ENCODE measurements around the gene SCAF4. TPM values are rescaled to one million over a fixed set of nuclear protein-coding genes. Genes with fewer than 3 reads are reported as not detected.

Gene SCAF4
- total RNA-seq, 1 donor from 2014 or later: 23.1 TPM

GRCh38 chr21:31665397-31665796, 66.5 kb downstream of the SCAF4 start:
- H3K27ac Mint-ChIP-seq (ENCODE audit: unreplicated experiment): peak overlapping the region; percentile 60
- H3K36me3 Mint-ChIP-seq (ENCODE audit: low read depth): peaks cover 19% of the 10 kb centered on the region
- no peak for TF ChIP-seq CTCF (IDR thresholded peaks at IDR 0.05)
- H3K27me3 Mint-ChIP-seq (ENCODE audit: low read depth): no peaks in the 10 kb centered on the region
- peaks cover 64% of the 10 kb centered on the region for H3K4me1 Mint-ChIP-seq (ENCODE audit: low read depth)
- H3K9me3 Mint-ChIP-seq (ENCODE audit: low read depth): no peaks in the 10 kb centered on the region
- no peak for DNase-seq (ENCODE audit: low spot score)
- H3K4me3 Mint-ChIP-seq (ENCODE audit: unreplicated experiment): no peak overlapping the region

DNA sequence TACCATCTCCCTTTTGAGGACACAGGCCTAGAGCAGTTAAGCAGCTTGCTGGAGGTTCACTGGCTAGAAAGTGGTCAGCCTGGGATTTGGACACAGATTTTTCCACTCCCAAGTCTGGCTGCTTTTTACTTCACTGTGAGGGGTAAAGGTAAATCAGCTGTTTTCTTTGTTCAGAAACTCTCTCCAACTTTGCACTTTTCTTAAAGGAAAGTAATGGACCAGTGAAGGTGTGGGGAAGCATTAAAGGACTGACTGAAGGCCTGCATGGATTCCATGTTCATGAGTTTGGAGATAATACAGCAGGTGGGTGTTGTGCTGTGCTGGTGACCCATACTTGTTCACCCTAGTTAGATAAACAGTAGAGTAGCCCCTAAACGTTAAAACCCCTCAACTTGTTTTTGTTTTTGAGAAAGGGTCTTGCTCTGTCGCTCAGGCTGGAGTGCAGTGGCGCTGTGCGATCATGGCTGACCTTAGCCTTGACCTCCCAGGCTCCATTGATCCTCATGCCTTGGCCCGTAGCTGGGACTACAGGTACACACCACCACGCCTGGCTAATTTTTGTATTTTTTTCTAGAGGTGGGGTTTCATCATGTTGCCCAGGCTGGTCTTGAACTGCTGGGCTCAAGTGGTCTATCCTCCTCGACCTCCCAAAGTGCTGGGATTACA, 68.2 kb downstream of the SCAF4 start:
- Mint-ChIP-seq H3K9me3 (ENCODE audit: low read depth) (no peaks in the 10 kb centered on the region), H3K27ac (ENCODE audit: unreplicated experiment) (peak overlapping the region; percentile 8), H3K4me1 (ENCODE audit: low read depth) (peaks cover 66% of the 10 kb centered on the region), H3K27me3 (ENCODE audit: low read depth) (no peaks in the 10 kb centered on the region), H3K36me3 (ENCODE audit: low read depth) (peaks cover 16% of the 10 kb centered on the region), H3K4me3 (ENCODE audit: unreplicated experiment) (no peak overlapping the region)
- no peak for DNase-seq (ENCODE audit: low spot score)
- TF ChIP-seq CTCF (IDR thresholded peaks at IDR 0.05): no peak

GRCh38 chr21:31660591-31660990, 71.3 kb downstream of the SCAF4 start:
- Mint-ChIP-seq H3K4me1 (ENCODE audit: low read depth) (peaks cover 52% of the 10 kb centered on the region), H3K27me3 (ENCODE audit: low read depth) (no peaks in the 10 kb centered on the region), H3K27ac (ENCODE audit: unreplicated experiment) (peak overlapping the region; percentile 91), H3K36me3 (ENCODE audit: low read depth) (peaks cover 8% of the 10 kb centered on the region), H3K9me3 (ENCODE audit: low read depth) (no peaks in the 10 kb centered on the region), H3K4me3 (ENCODE audit: unreplicated experiment) (peak overlapping the region; percentile 93)
- DNase-seq (ENCODE audit: low spot score): no peak
- TF ChIP-seq CTCF (IDR thresholded peaks at IDR 0.05): no peak

DNA sequence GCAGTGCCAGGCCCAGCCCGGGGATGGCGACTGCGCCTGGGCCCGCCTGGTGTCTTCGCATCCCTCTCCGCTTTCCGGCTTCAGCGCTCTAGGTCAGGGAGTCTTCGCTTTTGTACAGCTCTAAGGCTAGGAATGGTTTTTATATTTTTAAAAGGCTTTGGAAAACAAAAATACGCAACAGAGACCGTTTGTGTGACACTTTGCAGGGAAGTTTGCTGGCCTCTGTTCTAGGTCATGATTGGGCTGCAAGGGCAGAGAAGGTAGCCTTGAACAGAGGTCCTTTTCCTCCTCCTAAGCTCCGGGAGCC, 71.7 kb downstream of the SCAF4 start:
- H3K4me1 Mint-ChIP-seq (ENCODE audit: low read depth): peaks cover 48% of the 10 kb centered on the region

GRCh38 chr21:31659536-31660258, 72.2 kb downstream of the SCAF4 start, which contains the start of gene SOD1:
Gene SOD1 (plus strand): TSS chr21:31659693. CDS start chr21:31659770, 77 bp downstream.
- Mint-ChIP-seq H3K4me1 (ENCODE audit: low read depth) (peaks cover 45% of the 10 kb centered on the region), H3K27me3 (ENCODE audit: low read depth) (no peaks in the 10 kb centered on the region), H3K36me3 (ENCODE audit: low read depth) (peaks cover 6% of the 10 kb centered on the region), H3K4me3 (ENCODE audit: unreplicated experiment) (peak within 1 kb of the TSS; percentile 95), H3K27ac (ENCODE audit: unreplicated experiment) (peak within 1 kb of the TSS; percentile 99), H3K9me3 (ENCODE audit: low read depth) (no peaks in the 10 kb centered on the region)
- peak; percentile 28 for TF ChIP-seq CTCF (IDR thresholded peaks at IDR 0.05)
- peak; percentile 97 for DNase-seq (ENCODE audit: low spot score)

More for the DNA sequence above, 71.7 kb downstream of the SCAF4 start:
- Mint-ChIP-seq H3K9me3 (ENCODE audit: low read depth) (no peaks in the 10 kb centered on the region), H3K36me3 (ENCODE audit: low read depth) (peaks cover 6% of the 10 kb centered on the region), H3K4me3 (ENCODE audit: unreplicated experiment) (peak overlapping the region; percentile 93), H3K27me3 (ENCODE audit: low read depth) (no peaks in the 10 kb centered on the region), H3K27ac (ENCODE audit: unreplicated experiment) (peak overlapping the region; percentile 91)
- TF ChIP-seq CTCF (IDR thresholded peaks at IDR 0.05): no peak
- no peak for DNase-seq (ENCODE audit: low spot score)
